Nephron progenitor cell (in vitro differentiated cells): ENCODE measurements around the gene CAMK2D.

Source experiments
- DNase-seq: peaks from one replicate; pipeline ENCODE4 v3.0.0; 2021
- H3K27ac Mint-ChIP-seq: 2 replicates; pipeline ENCODE4 v1.8.0; 2021; ENCODE audit warnings: mild to moderate bottlenecking, moderate library complexity, mixed read lengths
- H3K27me3 Mint-ChIP-seq: 2 replicates; pipeline ENCODE4 v1.8.0; 2021; ENCODE audit warnings: mild to moderate bottlenecking, low read depth, mixed read lengths; ENCODE audit not compliant: poor library complexity
- H3K36me3 Mint-ChIP-seq: 2 replicates; pipeline ENCODE4 v1.8.0; 2021; ENCODE audit warnings: low read depth, mixed read lengths
- H3K4me1 Mint-ChIP-seq: 2 replicates; pipeline ENCODE4 v1.8.0; 2021; ENCODE audit warnings: mixed read lengths
- H3K4me3 Mint-ChIP-seq: 2 replicates; pipeline ENCODE4 v1.8.0; 2021; ENCODE audit warnings: mild to moderate bottlenecking, moderate library complexity, mixed read lengths
- H3K9me3 Mint-ChIP-seq: 2 replicates; pipeline ENCODE4 v1.8.0; 2021; ENCODE audit warnings: mild to moderate bottlenecking, moderate library complexity, mixed read lengths
- CTCF ChIP-seq: fragments of 200-600 bp; sonication (generic); IDR thresholded peaks from 2 replicates; pipeline ENCODE4 v1.5.0; 2021; ENCODE audit warnings: antibody characterized with exemption

The CAMK2D gene

GRCh38 chr4:113657586-113658233 lies 103.8 kb downstream of the CAMK2D start:
- H3K27ac Mint-ChIP-seq: no peak overlapping the region
- no peak for TF ChIP-seq CTCF
- H3K4me3 Mint-ChIP-seq: no peak overlapping the region

GRCh38 chr4:113653871-113654270 lies 107.7 kb downstream of the CAMK2D start:
- Mint-ChIP-seq H3K27me3 (no peaks in the 10 kb centered on the region), H3K36me3 (peaks cover 20% of the 10 kb centered on the region), H3K27ac (no peak overlapping the region), H3K4me1 (peaks cover 11% of the 10 kb centered on the region), H3K4me3 (no peak overlapping the region), H3K9me3 (no peaks in the 10 kb centered on the region)
- TF ChIP-seq CTCF: no peak
- DNase-seq: no peak

More at GRCh38 chr4:113657586-113658233, 103.8 kb downstream of the CAMK2D start:
- no peaks in the 10 kb centered on the region for H3K9me3 Mint-ChIP-seq
- H3K4me1 Mint-ChIP-seq: peaks cover 11% of the 10 kb centered on the region
- peaks cover 18% of the 10 kb centered on the region for H3K36me3 Mint-ChIP-seq
- H3K27me3 Mint-ChIP-seq: no peaks in the 10 kb centered on the region
- DNase-seq: no peak

GRCh38 chr4:113646442-113646822 lies 115.1 kb downstream of the CAMK2D start:
- peaks cover 20% of the 10 kb centered on the region for H3K4me1 Mint-ChIP-seq
- peak overlapping the region; percentile 49 for H3K4me3 Mint-ChIP-seq
- H3K9me3 Mint-ChIP-seq: no peaks in the 10 kb centered on the region
- TF ChIP-seq CTCF: no peak
- DNase-seq: no peak
- no peaks in the 10 kb centered on the region for H3K27me3 Mint-ChIP-seq
- H3K27ac Mint-ChIP-seq: peak overlapping the region; percentile 84
- H3K36me3 Mint-ChIP-seq: peaks cover 10% of the 10 kb centered on the region

GRCh38 chr4:113645771-113646441 lies 115.6 kb downstream of the CAMK2D start:
- H3K9me3 Mint-ChIP-seq: no peaks in the 10 kb centered on the region
- H3K36me3 Mint-ChIP-seq: peaks cover 10% of the 10 kb centered on the region
- DNase-seq: no peak
- peak overlapping the region; percentile 85 for H3K27ac Mint-ChIP-seq
- no peak for TF ChIP-seq CTCF
- peak overlapping the region; percentile 49 for H3K4me3 Mint-ChIP-seq
- H3K27me3 Mint-ChIP-seq: no peaks in the 10 kb centered on the region
- H3K4me1 Mint-ChIP-seq: peaks cover 20% of the 10 kb centered on the region

- Mint-ChIP-seq H3K9me3 (no peaks in the 10 kb centered on the region), H3K4me1 (peaks cover 20% of the 10 kb centered on the region)
- TF ChIP-seq CTCF: no peak
Measured at GRCh38 chr4:113645288-113645687, 116.2 kb downstream of the CAMK2D start.

GRCh38 chr4:113644398-113644797 lies 117.1 kb downstream of the CAMK2D start:
- Mint-ChIP-seq H3K4me1 (peaks cover 20% of the 10 kb centered on the region), H3K4me3 (no peak overlapping the region), H3K27me3 (no peaks in the 10 kb centered on the region), H3K9me3 (no peaks in the 10 kb centered on the region), H3K36me3 (peaks cover 6% of the 10 kb centered on the region), H3K27ac (peak overlapping the region; percentile 18)
- no peak for DNase-seq
- TF ChIP-seq CTCF: no peak

More at GRCh38 chr4:113645288-113645687, 116.2 kb downstream of the CAMK2D start:
- Mint-ChIP-seq H3K36me3 (peaks cover 10% of the 10 kb centered on the region), H3K27ac (no peak overlapping the region), H3K27me3 (no peaks in the 10 kb centered on the region), H3K4me3 (no peak overlapping the region)
- no peak for DNase-seq
